ENCODE measurements around the gene ARHGEF2. TPM values are rescaled to one million over a fixed set of nuclear protein-coding genes. Genes with fewer than 3 reads are reported as not detected.

The ARHGEF2 gene
- total RNA-seq, 1 experiment from 2014 or later: 69.5 TPM

- DNase-seq (ENCODE audit: low spot score) (no peak), ATAC-seq (no peak)
- Mint-ChIP-seq H3K4me1 (peaks cover 20% of the 10 kb centered on the region), H3K9me3 (no peaks in the 10 kb centered on the region), H3K4me3 (no peak overlapping the region), H3K27me3 (ENCODE audit: low read depth) (no peaks in the 10 kb centered on the region), H3K27ac (no peak overlapping the region), H3K36me3 (peaks cover 30% of the 10 kb centered on the region)
- ChIA-PET POLR2A (interaction anchor here (0.7 to 1.5 kb wide), 5 partner anchors 9 to 62 kb away, joined by 3 to 8 read pairs (median 3); no protein-coding TSS in a partner anchor), CTCF (interaction anchor here (0.6 to 4.4 kb wide), 15 partner anchors 8 to 195 kb away, joined by 3 to 26 read pairs (median 5); partner anchors contain the start of gene ARHGEF2)
- TF ChIP-seq ZNF263 (CRISPR knock-in tag; IDR thresholded peaks at IDR 0.05; ENCODE audit: low read depth) (no peak), JAZF1 (CRISPR knock-in tag; IDR thresholded peaks at IDR 0.05) (no peak), ARID4B (CRISPR knock-in tag; IDR thresholded peaks at IDR 0.05; ENCODE audit: borderline replicate concordance) (no peak), TCF7 (CRISPR knock-in tag; IDR thresholded peaks at IDR 0.05; ENCODE audit: low read depth) (no peak), GTF2I (CRISPR knock-in tag; conservative IDR thresholded peaks at IDR 0.05) (no peak), AFF4 (CRISPR knock-in tag; IDR thresholded peaks at IDR 0.05; ENCODE audit: borderline replicate concordance) (no peak), ZNF138 (CRISPR knock-in tag; conservative IDR thresholded peaks at IDR 0.05) (no peak), ZNF219 (CRISPR knock-in tag; IDR thresholded peaks at IDR 0.05; ENCODE audit: borderline replicate concordance) (no peak), PRRX2 (CRISPR knock-in tag; IDR thresholded peaks at IDR 0.05) (no peak), MXD4 (CRISPR knock-in tag; IDR thresholded peaks at IDR 0.05; ENCODE audit: borderline replicate concordance) (no peak), SMAD3 (CRISPR knock-in tag; IDR thresholded peaks at IDR 0.05; ENCODE audit: borderline replicate concordance) (no peak), OVOL2 (CRISPR knock-in tag; IDR thresholded peaks at IDR 0.05; ENCODE audit: borderline replicate concordance) (no peak)
- TF ChIP-seq, protein P1, sequence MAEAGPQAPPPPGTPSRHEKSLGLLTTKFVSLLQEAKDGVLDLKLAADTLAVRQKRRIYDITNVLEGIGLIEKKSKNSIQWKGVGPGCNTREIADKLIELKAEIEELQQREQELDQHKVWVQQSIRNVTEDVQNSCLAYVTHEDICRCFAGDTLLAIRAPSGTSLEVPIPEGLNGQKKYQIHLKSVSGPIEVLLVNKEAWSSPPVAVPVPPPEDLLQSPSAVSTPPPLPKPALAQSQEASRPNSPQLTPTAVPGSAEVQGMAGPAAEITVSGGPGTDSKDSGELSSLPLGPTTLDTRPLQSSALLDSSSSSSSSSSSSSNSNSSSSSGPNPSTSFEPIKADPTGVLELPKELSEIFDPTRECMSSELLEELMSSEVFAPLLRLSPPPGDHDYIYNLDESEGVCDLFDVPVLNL (CRISPR knock-in tag; IDR thresholded peaks at IDR 0.05; ENCODE audit: borderline replicate concordance, low read depth): no peak
- TF ChIP-seq, protein P2, sequence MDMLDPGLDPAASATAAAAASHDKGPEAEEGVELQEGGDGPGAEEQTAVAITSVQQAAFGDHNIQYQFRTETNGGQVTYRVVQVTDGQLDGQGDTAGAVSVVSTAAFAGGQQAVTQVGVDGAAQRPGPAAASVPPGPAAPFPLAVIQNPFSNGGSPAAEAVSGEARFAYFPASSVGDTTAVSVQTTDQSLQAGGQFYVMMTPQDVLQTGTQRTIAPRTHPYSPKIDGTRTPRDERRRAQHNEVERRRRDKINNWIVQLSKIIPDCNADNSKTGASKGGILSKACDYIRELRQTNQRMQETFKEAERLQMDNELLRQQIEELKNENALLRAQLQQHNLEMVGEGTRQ (CRISPR knock-in tag; IDR thresholded peaks at IDR 0.05): no peak
Observed at GRCh38 chr1:155934936-155935590, 43.3 kb downstream of the ARHGEF2 start.
